ENCODE results near the gene CELF4. TPM values are rescaled to one million over a fixed set of nuclear protein-coding genes. Genes with fewer than 3 reads are reported as not detected.

The CELF4 gene
- total and polyA plus RNA-seq, 4 donors: 0.24 to 3.0 (median 1.3) TPM

DNA sequence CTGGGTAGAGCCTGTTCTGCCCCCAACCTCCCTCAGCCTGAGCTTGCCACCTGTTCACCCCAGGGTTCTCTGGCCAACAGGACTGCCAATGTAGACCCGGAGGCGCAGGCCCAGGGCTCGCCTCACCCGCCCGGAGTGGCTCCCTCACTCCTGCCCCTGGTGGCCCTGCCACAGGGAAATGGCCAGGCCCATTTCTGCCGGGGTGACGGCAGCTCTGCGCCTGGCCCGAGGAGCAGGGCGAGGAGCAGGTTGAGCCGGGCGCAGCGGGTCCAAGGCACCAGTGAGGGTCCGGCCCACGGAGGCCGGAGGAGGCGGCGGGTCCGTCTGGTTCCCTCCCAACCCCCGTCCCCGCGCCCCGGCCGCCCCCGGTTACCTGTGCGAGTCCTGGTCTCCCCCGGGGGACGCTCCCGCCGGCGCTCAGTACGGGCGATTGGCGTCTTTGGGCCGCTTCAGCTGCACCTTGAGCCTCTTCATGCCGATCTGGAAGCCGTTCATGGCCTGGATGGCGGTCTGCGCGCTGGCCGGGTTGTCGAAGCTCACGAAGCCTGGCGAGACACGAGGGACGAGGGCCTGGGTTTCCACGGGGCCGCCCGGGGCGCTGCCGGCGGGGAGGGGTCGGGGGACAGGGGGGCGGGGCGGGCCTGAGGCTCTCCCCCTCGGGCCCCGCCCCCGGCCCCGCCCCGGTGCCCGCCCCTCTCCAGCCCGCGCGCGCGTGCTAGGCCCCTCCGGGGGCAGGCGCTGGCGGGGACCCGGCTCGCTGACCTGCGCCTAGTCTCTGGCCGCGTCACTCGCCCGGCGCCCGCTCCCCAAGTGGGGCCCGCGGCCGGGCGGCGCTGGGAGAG is 312.0 kb downstream of the CELF4 start:
- no peak overlapping the region for H3K9ac ChIP-seq (ENCODE audit: insufficient read depth in 1 of 2, low read length in 2 of 2)
- TF ChIP-seq, protein P1, sequence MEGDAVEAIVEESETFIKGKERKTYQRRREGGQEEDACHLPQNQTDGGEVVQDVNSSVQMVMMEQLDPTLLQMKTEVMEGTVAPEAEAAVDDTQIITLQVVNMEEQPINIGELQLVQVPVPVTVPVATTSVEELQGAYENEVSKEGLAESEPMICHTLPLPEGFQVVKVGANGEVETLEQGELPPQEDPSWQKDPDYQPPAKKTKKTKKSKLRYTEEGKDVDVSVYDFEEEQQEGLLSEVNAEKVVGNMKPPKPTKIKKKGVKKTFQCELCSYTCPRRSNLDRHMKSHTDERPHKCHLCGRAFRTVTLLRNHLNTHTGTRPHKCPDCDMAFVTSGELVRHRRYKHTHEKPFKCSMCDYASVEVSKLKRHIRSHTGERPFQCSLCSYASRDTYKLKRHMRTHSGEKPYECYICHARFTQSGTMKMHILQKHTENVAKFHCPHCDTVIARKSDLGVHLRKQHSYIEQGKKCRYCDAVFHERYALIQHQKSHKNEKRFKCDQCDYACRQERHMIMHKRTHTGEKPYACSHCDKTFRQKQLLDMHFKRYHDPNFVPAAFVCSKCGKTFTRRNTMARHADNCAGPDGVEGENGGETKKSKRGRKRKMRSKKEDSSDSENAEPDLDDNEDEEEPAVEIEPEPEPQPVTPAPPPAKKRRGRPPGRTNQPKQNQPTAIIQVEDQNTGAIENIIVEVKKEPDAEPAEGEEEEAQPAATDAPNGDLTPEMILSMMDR (IDR thresholded peaks at IDR 0.05; ENCODE audit: control extremely low read depth, extremely low read depth): no peak
- ATAC-seq (ENCODE audit: insufficient read depth, low FRiP score) (peak; percentile 73), DNase-seq (peak; percentile 41 to 73 (median 61))
- no peak overlapping the region for H3K4me3 ChIP-seq
- no peak overlapping the region for H3K27ac ChIP-seq (ENCODE audit: low read depth in 1 of 2, low read length in 1 of 2)
- WGBS, 2 donors: 6 to 8% methylated on average over 42 to 83 of the region's 83 CpGs
- no peaks in the 10 kb centered on the region for H3K36me3 ChIP-seq (ENCODE audit: control insufficient read depth in 4 of 4, insufficient read depth in 4 of 4, low read length in 4 of 4)
- H3K9me3 ChIP-seq (ENCODE audit: control insufficient read depth in 4 of 4, insufficient read depth in 3 of 4, low read length in 3 of 4): no peaks in the 10 kb centered on the region
- peaks cover 0 to 16% (median 4%) of the 10 kb centered on the region in 3 donors for H3K27me3 ChIP-seq (ENCODE audit: control insufficient read depth in 3 of 3, insufficient read depth in 3 of 3, low read length in 2 of 3)
- H3K4me1 ChIP-seq (ENCODE audit: control insufficient read depth in 5 of 5, insufficient read depth in 5 of 5, low read length in 5 of 5): peaks cover 0 to 15% (median 5%) of the 10 kb centered on the region in 5 donors

DNA sequence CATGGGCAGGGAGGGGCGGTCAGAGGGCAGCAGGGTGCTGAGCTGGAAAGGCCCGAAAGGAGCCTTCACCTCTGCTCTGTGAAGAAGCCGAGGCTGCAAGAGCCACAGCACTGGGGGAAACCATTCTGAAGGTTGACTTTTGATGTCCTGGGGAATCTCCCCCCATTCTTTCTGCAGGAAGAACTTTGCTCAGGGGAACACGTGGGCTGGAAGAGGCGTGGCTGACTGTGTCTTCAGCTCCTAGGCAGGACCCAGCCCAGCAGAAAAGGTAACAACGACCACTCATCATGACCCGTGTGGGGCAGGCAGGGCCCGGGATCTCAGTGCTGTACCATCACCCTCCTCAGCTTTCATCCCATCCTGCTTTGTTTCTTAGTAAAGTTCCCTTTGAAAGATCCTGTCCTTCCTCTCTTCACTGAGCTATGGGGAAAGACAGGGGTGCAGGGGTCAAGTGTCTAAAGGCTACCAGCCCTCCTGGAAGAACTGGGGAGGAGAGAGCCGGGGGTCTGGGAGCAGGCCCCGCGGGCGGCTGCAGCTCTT is 312.7 kb downstream of the CELF4 start:
- H3K9me3 ChIP-seq (ENCODE audit: control insufficient read depth in 4 of 4, insufficient read depth in 3 of 4, low read length in 3 of 4): no peaks in the 10 kb centered on the region
- H3K36me3 ChIP-seq (ENCODE audit: control insufficient read depth in 4 of 4, insufficient read depth in 4 of 4, low read length in 4 of 4): no peaks in the 10 kb centered on the region
- ATAC-seq (ENCODE audit: insufficient read depth, low FRiP score): no peak
- no peak overlapping the region for H3K4me3 ChIP-seq
- H3K4me1 ChIP-seq (ENCODE audit: control insufficient read depth in 5 of 5, insufficient read depth in 5 of 5, low read length in 5 of 5): peaks cover 0 to 15% (median 5%) of the 10 kb centered on the region in 5 donors
- no peak overlapping the region for H3K9ac ChIP-seq (ENCODE audit: insufficient read depth in 1 of 2, low read length in 2 of 2)
- TF ChIP-seq, protein P1 (IDR thresholded peaks at IDR 0.05; ENCODE audit: control extremely low read depth, extremely low read depth): no peak
- WGBS, 2 donors: 59 to 60% methylated on average over 12 of the region's 12 CpGs
- peaks cover 0 to 16% (median 3%) of the 10 kb centered on the region in 3 donors for H3K27me3 ChIP-seq (ENCODE audit: control insufficient read depth in 3 of 3, insufficient read depth in 3 of 3, low read length in 2 of 3)
- no peak overlapping the region for H3K27ac ChIP-seq (ENCODE audit: low read depth in 1 of 2, low read length in 1 of 2)
- no peak for DNase-seq

DNA sequence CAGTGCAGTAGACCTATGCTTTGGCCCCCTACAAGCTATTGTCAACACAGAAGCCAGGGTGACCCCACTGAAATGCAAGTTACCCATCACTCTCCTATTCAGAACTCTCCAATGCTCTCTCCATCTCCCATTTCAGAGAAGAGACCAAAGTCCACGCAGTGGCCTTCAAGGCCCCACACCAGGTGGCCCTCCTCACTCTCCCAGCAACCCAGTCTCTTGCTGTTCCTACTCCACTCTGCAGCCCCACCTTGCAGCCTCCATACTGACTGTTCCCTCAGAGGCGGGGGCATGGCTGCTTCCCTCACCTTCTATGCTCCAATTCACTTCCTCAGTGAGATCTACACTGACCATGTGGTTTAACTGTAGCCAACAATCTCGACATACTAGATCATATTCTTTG is 313.3 kb downstream of the CELF4 start:
- Histone ChIP-seq H3K9ac (ENCODE audit: insufficient read depth in 1 of 2, low read length in 2 of 2) (no peak overlapping the region), H3K9me3 (ENCODE audit: control insufficient read depth in 4 of 4, insufficient read depth in 3 of 4, low read length in 3 of 4) (no peaks in the 10 kb centered on the region), H3K36me3 (ENCODE audit: control insufficient read depth in 4 of 4, insufficient read depth in 4 of 4, low read length in 4 of 4) (no peaks in the 10 kb centered on the region), H3K27me3 (ENCODE audit: control insufficient read depth in 3 of 3, insufficient read depth in 3 of 3, low read length in 2 of 3) (peaks cover 0 to 16% (median 0%) of the 10 kb centered on the region in 3 donors), H3K27ac (ENCODE audit: low read depth in 1 of 2, low read length in 1 of 2) (no peak overlapping the region), H3K4me3 (no peak overlapping the region), H3K4me1 (ENCODE audit: control insufficient read depth in 5 of 5, insufficient read depth in 5 of 5, low read length in 5 of 5) (peaks cover 0 to 15% (median 5%) of the 10 kb centered on the region in 5 donors)
- 73 to 85% methylated on average over 3 of the region's 3 CpGs for WGBS, 2 donors
- ATAC-seq (ENCODE audit: insufficient read depth, low FRiP score) (no peak), DNase-seq (no peak)
- TF ChIP-seq, protein P1 (IDR thresholded peaks at IDR 0.05; ENCODE audit: control extremely low read depth, extremely low read depth): no peak
